Umbilical cord (tissue), 2 donors: Measurements from ENCODE around the gene SPG11. TPM values are rescaled to one million over a fixed set of nuclear protein-coding genes. Genes with fewer than 3 reads are reported as not detected.
"Not testable (repeated sequence)": the region's sequence is repeated elsewhere in the genome, so short reads cannot be mapped to it uniquely, and the experiment has no call there.

Source experiments
- DNase-seq: peaks from one replicate; pipeline ENCODE4 v3.0.0-alpha.2; 2015; ENCODE audit warnings: low spot score
- total RNA-seq: library from RNA; depleted of rRNA; stranded (reverse); fragments of >200 nt; gene quantifications from one replicate; pipeline ENCODE4 v1.2.3, GENCODE V29; 2014; ENCODE audit warnings: low replicate concordance; ENCODE audit not compliant: insufficient read depth

SPG11 gene
- total RNA-seq, 1 donor from 2014 or later: 93.4 TPM

GRCh38 chr15:44616974-44617373 lies 46.5 kb downstream of the SPG11 start:
- no peak for DNase-seq

DNA sequence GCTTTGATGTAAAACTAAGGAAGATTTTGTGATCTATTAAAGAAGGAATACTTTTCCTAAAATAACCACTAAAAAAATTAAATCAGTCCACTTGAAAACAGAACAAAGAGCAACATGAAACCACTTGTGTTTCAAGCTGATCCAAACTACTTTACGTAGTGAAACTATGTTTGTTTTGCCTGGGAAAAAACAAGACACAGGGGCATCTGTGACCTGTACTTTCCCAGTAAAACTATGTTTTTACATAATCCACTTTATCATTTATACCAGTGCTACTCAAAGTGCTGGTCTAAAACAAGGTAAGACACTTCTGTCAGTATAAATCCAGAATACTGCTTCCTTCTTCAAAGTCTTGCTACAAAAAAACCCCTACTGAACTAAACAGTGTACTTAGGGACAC lies 56.7 kb downstream of the SPG11 start:
- no peak for DNase-seq

DNA sequence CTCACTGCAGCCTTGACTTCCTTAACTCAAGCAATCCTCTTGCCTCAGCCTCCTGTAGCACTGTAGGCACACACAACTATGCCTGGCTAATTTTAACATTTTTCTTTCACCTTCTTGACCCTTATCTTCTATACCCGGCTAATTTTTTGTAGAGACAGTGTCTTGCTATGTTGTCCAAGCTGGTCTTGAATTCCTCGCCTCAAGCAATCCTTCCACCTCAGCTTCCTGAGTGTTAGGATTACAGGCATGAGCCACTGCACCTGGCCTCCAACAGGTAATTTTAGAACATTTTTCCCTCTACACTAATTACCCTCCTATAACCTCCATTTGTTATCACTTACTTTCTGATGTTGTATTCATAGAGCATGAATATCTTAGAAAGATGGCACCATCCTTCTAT lies 60.3 kb downstream of the SPG11 start:
- DNase-seq: no peak

GRCh38 chr15:44598892-44599291 lies 64.6 kb downstream of the SPG11 start:
- DNase-seq: no peak

GRCh38 chr15:44598066-44598465 lies 65.4 kb downstream of the SPG11 start:
- no peak for DNase-seq

DNA sequence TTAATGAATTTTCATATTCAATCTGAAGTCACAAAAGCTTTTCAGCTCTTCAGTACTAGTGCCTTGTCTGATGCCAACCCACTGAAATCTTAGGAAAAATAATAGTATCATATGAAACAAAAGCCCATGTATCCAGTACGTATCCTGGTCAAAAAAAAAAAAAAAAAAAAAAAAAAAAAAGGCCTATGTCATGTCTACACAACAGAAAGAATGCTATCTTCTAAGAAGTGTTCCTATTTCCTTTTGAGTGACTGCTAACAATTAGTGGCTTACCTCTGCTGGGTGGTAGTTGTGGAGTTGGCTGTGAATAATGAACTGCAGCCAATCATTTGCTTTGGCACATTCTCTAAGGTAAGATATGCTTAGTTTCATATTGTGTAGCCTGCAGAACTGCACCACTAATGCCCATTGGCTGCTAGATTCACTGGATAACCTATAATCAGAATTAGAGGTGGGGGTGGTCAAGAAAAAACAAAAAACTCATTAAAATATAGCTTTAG lies 66.9 kb downstream of the SPG11 start:
- DNase-seq: no peak

DNA sequence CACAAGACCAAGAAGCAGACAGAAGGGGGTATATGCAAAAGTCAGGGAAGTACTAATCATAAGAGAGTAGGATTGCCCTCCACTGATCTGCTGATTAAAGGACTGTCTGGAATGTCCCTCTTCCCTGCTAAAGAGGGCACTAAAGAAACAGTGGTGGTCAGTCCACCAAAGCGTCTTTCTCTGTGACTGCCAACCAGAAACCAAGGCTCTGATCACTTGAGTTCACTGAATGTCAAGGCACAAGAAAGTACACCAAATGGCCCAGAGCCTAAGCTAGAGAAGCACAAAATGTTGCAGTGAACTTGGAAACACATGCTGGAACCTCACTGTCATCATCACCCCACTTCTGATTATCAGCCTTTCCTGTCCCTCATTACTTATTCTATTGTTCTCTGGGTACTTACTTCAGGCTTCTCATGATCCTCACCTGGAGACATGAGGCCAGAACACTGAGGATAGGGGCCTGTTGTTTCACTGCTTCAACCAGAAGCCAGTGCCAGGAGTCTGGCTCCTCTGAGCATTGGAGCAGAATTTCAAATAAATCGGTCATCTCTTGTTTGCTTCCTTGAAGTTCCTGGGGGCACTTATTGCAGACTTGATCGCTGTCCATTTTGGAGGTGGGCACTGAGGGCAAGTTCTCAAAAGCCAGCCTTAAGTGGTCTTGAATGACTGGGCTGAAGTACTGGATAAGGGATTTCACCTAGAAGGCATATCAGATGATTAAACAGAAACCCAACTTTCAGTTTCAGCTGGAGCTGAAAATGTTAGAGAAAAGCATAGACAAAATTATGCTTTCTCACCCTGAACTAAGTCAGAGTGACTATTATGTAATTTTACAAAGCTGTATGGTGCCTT lies 67.6 kb downstream of the SPG11 start:
- DNase-seq: no peak

DNA sequence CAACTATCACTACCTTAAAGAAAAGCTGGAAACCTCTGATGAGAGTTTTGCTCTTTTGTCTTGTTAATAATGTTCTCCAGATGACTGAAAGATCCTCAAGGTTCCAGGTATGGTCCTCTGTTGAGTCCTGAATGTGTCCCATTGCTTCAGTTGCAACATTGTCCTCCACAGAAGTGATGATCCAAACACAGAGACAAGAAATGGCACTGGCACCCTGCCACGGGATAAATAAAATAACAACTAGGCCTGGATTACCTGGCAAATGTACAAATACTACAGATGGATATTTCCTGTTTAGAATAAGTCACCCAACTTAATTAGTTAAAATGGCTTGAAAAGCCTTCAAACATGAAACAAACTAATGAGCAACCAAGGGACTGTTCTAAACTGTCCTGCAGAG lies 68.2 kb downstream of the SPG11 start:
- DNase-seq: no peak

- no peak for DNase-seq
Observed at GRCh38 chr15:44593042-44593736, 70.3 kb downstream of the SPG11 start.

GRCh38 chr15:44591326-44591725 lies 72.1 kb downstream of the SPG11 start:
- DNase-seq: no peak

- DNase-seq: no peak
Observed at GRCh38 chr15:44588541-44588940, 74.9 kb downstream of the SPG11 start.

- DNase-seq: no peak
Observed at GRCh38 chr15:44585633-44586032, 77.8 kb downstream of the SPG11 start.

- no peak for DNase-seq
Observed at GRCh38 chr15:44584162-44584749, 79.2 kb downstream of the SPG11 start.

DNA sequence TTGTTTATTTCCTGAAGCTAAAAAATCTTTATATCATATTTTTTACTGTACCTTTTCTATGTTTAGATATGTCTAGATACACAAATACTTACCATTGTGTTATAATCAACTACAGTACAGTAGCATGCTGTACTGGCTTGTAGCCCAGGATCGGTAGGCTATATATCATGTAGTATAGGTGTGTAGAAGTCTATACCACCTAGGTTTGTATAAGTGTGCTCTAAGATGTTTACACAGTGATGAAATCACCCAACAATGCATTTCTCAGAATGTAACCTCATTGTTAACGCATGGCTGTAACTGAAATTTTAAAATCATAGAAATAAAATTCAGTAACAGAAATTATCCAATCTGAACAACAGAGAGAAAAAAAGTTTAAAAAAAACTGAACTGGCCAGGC lies 83.4 kb downstream of the SPG11 start:
- DNase-seq: no peak

DNA sequence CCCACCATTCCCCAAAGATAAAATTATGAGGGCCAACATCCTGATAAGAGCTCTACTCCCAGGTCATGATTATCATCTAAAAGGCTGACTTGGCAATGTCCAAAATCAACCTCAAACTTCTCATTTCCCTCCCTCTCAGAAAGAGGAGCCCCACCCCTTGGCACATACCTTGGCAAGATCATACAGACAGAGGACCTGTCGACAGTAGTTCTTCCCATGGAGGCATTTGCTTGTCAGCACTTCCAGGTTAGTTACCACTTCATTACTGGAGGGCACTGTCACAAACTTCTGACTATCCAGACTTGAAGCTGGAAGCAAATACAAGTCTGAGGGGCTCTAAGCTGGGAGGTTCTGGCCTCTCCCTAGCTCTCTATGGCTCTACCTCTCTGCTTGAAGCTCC lies 88.7 kb downstream of the SPG11 start:
- no peak for DNase-seq

GRCh38 chr15:44573386-44573785 lies 90.1 kb downstream of the SPG11 start:
- no peak for DNase-seq

GRCh38 chr15:44570361-44570760 lies 93.1 kb downstream of the SPG11 start:
- DNase-seq: no peak

DNA sequence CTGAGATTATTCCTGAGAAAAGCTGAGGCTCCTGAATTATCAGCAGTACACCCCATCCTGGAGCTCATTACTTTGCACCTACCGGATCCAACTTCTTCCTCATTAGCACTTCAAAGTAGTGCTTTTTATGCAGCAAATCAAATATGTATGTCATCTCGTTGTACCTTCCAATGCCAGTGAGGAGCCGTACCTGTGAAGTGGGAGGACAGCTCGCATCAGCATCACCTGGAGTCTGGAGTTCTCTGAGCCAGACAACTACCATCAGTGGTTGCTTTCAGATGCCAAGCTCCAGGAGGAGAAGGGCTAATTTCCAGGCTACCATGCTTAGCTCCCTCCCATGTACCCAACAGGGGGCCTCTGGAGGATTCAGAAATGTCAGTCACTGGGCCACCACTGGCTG lies 94.1 kb downstream of the SPG11 start:
- no peak for DNase-seq

DNA sequence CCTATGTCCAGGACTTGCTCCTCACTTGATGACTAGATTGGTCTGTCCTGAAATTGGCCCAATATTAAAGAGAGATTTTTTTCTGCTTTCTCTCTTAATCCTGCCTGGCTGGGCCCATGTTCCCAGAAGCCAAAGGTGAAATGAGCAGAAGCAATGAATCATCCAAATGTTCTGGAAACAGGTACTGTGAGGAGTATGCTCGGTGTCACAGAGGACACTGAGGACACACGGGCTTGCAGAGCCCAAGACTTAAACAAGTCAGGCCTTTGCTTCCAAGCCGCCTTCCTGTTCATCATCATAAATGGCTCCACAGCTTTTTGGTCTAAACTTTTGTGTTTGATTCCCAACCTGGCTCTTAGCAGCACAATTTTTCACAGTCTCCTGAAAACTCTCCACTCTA lies 95.1 kb downstream of the SPG11 start:
- no peak for DNase-seq

DNA sequence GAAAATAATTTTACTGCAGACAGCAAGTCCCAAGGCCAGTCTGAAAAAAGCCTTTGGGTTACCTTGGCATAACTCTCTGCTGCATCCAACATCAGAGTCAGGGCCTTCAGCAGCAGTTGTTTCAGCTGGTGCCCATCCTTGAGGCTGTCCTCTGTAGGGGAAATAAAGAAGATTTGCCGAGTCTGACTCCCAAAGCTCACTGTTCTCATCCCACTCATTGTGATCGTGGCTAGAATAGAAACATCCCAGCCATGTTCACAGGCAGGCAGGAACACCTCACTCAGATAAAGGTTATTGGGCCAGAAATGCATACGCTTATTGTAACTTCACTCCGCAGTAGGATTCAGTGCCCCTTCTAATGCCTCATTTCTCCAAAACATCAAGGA lies 97.3 kb downstream of the SPG11 start:
- DNase-seq: no peak

- DNase-seq: no peak
Observed at GRCh38 chr15:44565387-44566154, 97.9 kb downstream of the SPG11 start.

DNA sequence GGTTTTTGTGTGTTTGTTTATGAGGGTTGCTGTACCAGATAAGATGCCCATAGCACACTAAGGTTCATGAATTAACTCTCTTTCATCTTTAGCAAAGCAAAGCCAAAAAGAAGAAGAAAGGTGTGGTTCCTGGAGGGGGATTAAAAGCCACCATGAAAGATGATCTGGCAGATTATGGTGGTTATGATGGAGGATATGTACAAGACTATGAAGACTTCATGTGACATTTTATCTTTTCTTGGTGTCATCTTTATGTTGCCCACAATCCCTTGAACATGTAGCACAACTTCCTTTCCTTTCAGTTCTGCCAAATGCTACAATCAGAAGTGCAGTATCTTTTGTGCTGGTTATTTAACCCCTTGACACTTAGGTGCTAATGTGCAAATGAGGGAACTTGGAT lies 102.5 kb downstream of the SPG11 start:
- DNase-seq: not testable (repeated sequence)
